Ovary (tissue), 3 donors: ENCODE results near the gene SLAIN2.

ENCODE experiments used
- CTCF ChIP-seq, 3 donors: fragments of 450-650 bp in 2 of 3; fragments of 200-600 bp in 1 of 3; IDR thresholded peaks; one replicate each; pipeline versions ENCODE4 v1.5.1 to v1.8.0; 2016 to 2022; ENCODE audit warnings: antibody characterized with exemption in 3 of 3, mild to moderate bottlenecking in 1 of 3
- POLR2A ChIP-seq: fragments of 450-650 bp; IDR thresholded peaks from one replicate; pipeline ENCODE4 v1.6.1; 2017; ENCODE audit warnings: antibody characterized with exemption, mild to moderate bottlenecking, moderate library complexity
- donor health status: DM: no; HTN: no; CAD: no.

- TF ChIP-seq POLR2A (no peak), CTCF (IDR thresholded peaks at IDR 0.05) (no peak)
Observed at GRCh38 chr4:48307528-48307927, 33.8 kb upstream of the SLAIN2 start.
